ENCODE measurements around the gene C4BPA. TPM values are rescaled to one million over a fixed set of nuclear protein-coding genes. Genes with fewer than 3 reads are reported as not detected.

Gene C4BPA
- total RNA-seq, 6 experiments from 2014 or later = not detected

- peak; percentile 27; the same call in 1 of the 2 replicates for TF ChIP-seq CTCF (IDR thresholded peaks at IDR 0.05)
- Mint-ChIP-seq H3K4me1 (ENCODE audit: low read depth) (no peaks in the 10 kb centered on the region), H3K4me3 (no peak overlapping the region), H3K9me3 (no peaks in the 10 kb centered on the region), H3K36me3 (ENCODE audit: low read depth) (no peaks in the 10 kb centered on the region), H3K27ac (no peak overlapping the region), H3K27me3 (ENCODE audit: insufficient read depth) (peaks cover 3% of the 10 kb centered on the region)
- no peak for DNase-seq
Measured at GRCh38 chr1:207181847-207182246, 77.8 kb downstream of the C4BPA start.

DNA sequence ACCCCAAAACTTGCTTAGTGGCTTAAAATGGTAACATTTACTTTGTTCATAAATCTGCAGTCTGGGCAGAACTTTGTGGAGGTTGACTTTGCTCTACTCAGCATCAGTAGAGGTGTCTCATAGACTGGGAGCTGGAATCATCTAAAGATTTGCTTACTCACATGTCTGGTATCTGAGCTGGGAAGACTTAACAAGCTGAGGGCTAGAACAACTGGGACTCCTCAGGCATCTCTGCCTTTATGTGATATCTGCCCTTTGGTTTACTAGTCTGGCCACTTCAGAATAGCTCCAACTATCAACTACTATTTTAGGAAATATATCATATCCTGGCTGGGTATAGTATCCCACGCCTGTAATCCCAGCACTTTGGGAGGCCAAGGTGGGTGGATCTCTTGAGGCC, 82.5 kb downstream of the C4BPA start:
- no peaks in the 10 kb centered on the region for H3K36me3 Mint-ChIP-seq (ENCODE audit: low read depth)
- H3K4me1 Mint-ChIP-seq (ENCODE audit: low read depth) = no peaks in the 10 kb centered on the region
- H3K9me3 Mint-ChIP-seq = no peaks in the 10 kb centered on the region
- DNase-seq = peak; percentile 28
- no peak overlapping the region for H3K27ac Mint-ChIP-seq
- no peak for TF ChIP-seq CTCF (IDR thresholded peaks at IDR 0.05)
- peaks cover 3% of the 10 kb centered on the region; the same call in 1 of the 2 replicates for H3K27me3 Mint-ChIP-seq (ENCODE audit: insufficient read depth)
- no peak overlapping the region for H3K4me3 Mint-ChIP-seq

DNA sequence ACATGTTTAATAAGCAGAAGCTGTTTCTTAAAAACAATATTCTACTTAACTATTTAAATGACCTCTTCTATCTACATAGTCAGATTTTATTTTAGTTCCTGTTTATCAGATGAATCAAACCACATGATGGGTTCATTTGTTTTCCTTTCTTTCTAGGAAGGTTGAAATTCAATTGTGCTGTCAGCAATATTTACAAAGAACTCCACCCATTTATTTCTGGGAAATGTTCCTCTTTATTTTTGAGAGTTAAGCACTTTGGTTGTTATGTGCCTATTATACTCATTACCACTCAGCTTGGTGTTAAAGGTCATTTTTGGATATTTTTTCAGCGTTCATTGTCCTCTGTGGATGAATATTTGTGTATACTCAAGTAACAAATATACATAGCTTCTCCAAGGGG, 84.9 kb downstream of the C4BPA start:
- peaks cover 3% of the 10 kb centered on the region; the same call in 1 of the 2 replicates for H3K27me3 Mint-ChIP-seq (ENCODE audit: insufficient read depth)
- H3K4me3 Mint-ChIP-seq = no peak overlapping the region
- H3K9me3 Mint-ChIP-seq = no peaks in the 10 kb centered on the region
- no peak for TF ChIP-seq CTCF (IDR thresholded peaks at IDR 0.05)
- H3K36me3 Mint-ChIP-seq (ENCODE audit: low read depth) = no peaks in the 10 kb centered on the region
- no peak overlapping the region for H3K27ac Mint-ChIP-seq
- no peaks in the 10 kb centered on the region for H3K4me1 Mint-ChIP-seq (ENCODE audit: low read depth)
- no peak for DNase-seq

DNA sequence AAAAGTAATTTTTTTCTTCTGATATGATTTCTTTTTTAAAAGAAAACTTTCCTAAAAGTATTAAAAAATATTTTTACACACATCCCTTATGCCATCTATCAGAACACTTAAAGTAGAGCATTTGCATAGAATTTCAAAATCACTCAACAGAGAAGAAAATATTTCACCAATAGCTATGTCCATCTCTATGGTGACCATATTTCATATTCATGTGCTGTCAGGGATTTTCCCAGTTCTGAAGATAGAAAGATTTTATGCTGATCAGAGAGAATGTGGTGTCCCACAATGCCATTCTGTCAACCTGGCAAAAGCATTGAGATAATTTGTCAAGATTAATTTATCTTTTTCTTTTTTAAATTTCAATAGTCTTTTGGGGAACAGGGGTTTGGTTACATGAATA, 87.0 kb downstream of the C4BPA start:
- Mint-ChIP-seq H3K36me3 (ENCODE audit: low read depth) (no peaks in the 10 kb centered on the region), H3K27me3 (ENCODE audit: insufficient read depth) (peaks cover 3% of the 10 kb centered on the region; the same call in 1 of the 2 replicates), H3K27ac (no peak overlapping the region), H3K9me3 (no peaks in the 10 kb centered on the region), H3K4me1 (ENCODE audit: low read depth) (no peaks in the 10 kb centered on the region), H3K4me3 (no peak overlapping the region)
- no peak for DNase-seq
- TF ChIP-seq CTCF (IDR thresholded peaks at IDR 0.05) = no peak

GRCh38 chr1:207191776-207192175, 87.7 kb downstream of the C4BPA start:
- no peak for TF ChIP-seq CTCF (IDR thresholded peaks at IDR 0.05)
- no peaks in the 10 kb centered on the region for H3K4me1 Mint-ChIP-seq (ENCODE audit: low read depth)
- no peaks in the 10 kb centered on the region for H3K9me3 Mint-ChIP-seq
- no peak overlapping the region for H3K27ac Mint-ChIP-seq
- H3K36me3 Mint-ChIP-seq (ENCODE audit: low read depth) = no peaks in the 10 kb centered on the region
- no peak overlapping the region for H3K4me3 Mint-ChIP-seq
- H3K27me3 Mint-ChIP-seq (ENCODE audit: insufficient read depth) = peaks cover 3% of the 10 kb centered on the region; the same call in 1 of the 2 replicates
- no peak for DNase-seq

DNA sequence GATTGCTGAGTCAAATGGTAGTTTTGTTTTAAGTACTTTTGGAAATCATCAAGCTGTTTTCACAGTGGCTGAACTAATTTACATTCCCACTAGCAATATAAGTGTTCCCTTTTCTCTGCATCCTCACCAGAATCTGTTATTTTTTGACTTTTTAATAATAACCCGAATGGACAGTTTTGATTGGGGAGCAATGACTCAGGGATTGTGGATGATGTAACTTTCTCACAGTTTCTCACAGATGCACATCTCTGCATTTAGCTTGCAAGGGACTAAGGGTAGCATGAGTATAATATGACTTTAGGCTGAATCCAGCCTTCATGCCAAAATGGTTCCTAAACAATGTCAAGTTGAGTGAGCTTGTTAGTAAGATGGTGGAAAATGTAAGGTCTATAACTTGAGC, 90.2 kb downstream of the C4BPA start:
- no peak overlapping the region for H3K27ac Mint-ChIP-seq
- H3K9me3 Mint-ChIP-seq = no peaks in the 10 kb centered on the region
- DNase-seq = no peak
- no peaks in the 10 kb centered on the region for H3K36me3 Mint-ChIP-seq (ENCODE audit: low read depth)
- no peak overlapping the region for H3K4me3 Mint-ChIP-seq
- TF ChIP-seq CTCF (IDR thresholded peaks at IDR 0.05) = no peak
- H3K27me3 Mint-ChIP-seq (ENCODE audit: insufficient read depth) = peaks cover 6% of the 10 kb centered on the region; the same call in 1 of the 2 replicates
- no peaks in the 10 kb centered on the region for H3K4me1 Mint-ChIP-seq (ENCODE audit: low read depth)

Measured in HFFc6 (cell line).